GM18526 (cell line): ENCODE measurements around the gene ST6GAL1.

ENCODE experiments used
- POLR2A ChIP-seq: IDR thresholded peaks from 3 replicates; pipeline ENCODE4 v1.6.1; 2011; ENCODE audit not compliant: insufficient read length; ENCODE audit errors: extremely low read depth

The ST6GAL1 gene

GRCh38 chr3:186937017-186937875 lies 6.9 kb downstream of the ST6GAL1 start:
- no peak for TF ChIP-seq POLR2A

GRCh38 chr3:186938716-186939115 lies 8.4 kb downstream of the ST6GAL1 start:
- no peak for TF ChIP-seq POLR2A

- TF ChIP-seq POLR2A, result no peak
These were observed 9.2 kb downstream of the ST6GAL1 start for GRCh38 chr3:186939536-186939935.

DNA sequence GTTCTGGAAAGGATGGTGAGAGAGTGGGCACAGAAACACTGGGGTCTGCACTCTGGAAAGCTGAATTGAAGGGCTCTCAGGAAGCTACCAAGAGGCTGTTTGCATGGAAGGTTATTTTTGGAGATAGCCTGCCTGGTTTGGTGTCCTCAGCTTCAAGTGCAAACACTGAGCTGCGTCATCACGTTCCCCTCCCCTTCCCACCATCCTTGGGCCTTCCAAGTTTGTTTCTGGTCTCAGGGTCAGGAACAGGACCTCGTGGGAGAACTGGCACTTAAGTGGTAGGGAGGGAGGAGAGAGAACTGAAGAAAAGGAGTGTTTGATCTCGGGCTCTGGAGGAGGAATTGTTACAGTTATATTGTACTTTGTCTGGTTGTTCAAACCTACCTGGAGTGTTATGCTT lies 10.6 kb downstream of the ST6GAL1 start:
- no peak for TF ChIP-seq POLR2A

- no peak for TF ChIP-seq POLR2A
These were observed 11.8 kb downstream of the ST6GAL1 start for GRCh38 chr3:186942168-186942567.

DNA sequence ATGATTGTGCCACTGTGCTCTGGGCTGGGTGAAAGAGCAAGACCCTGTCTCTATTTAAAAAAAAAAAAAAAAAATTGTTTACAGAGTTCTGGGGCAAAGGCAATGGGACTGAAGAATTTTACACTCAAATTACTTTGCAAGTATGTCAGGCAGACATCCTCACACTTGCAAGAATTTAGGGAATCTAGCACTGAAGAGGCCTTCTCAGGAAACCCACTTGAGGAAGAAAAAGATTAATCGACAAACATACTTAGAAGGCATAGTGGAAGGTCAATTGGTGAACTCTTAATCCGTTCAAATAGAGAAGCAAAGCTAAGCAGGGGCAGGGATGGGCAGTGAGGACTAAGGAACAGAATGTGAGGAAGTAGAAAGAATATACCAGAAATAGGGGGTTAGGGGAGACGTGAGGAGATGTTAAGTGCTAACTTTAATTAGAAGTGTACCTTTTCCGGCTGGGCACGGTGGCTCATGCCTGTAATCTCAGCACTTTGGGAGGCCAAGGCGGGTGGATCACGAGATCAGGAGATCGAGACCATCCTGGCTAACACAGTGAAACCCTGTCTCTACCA lies 15.0 kb downstream of the ST6GAL1 start:
- TF ChIP-seq POLR2A, result no peak

- TF ChIP-seq POLR2A, result no peak
These were observed 16.5 kb downstream of the ST6GAL1 start for GRCh38 chr3:186946756-186947375.

DNA sequence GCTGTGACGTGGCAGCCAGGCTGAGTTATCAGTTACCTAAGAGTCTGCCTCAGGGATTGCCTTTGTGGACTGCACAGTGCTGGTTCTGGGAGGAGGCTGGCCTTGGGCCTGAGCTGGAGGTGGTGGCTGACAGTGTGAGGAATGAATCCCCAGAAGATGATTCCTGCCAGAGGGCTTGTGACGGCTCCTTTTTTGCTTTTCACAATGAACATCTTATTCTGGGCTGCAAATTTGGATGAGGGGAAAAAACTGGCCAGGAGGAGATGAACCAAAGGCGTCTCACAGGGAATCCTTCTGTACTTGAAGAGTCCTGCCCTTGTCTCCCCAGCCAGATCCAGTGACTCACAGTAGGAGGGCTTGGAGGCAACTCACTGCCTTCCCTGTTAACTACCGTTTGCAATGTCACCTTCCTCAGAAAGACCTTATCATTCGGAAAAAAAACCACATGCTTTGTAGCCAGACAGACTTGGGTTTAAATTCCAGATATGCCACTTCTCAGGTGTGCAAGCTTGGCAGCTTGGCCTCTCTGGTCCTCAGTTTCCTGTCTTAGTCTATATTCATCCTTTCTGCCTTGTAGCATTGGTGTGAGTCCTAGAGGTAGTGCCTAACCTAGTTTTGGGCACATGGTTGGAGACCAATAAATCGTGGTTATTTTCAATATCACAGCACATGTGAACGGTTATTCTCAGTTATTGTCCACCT lies 19.1 kb downstream of the ST6GAL1 start:
- no peak for TF ChIP-seq POLR2A

DNA sequence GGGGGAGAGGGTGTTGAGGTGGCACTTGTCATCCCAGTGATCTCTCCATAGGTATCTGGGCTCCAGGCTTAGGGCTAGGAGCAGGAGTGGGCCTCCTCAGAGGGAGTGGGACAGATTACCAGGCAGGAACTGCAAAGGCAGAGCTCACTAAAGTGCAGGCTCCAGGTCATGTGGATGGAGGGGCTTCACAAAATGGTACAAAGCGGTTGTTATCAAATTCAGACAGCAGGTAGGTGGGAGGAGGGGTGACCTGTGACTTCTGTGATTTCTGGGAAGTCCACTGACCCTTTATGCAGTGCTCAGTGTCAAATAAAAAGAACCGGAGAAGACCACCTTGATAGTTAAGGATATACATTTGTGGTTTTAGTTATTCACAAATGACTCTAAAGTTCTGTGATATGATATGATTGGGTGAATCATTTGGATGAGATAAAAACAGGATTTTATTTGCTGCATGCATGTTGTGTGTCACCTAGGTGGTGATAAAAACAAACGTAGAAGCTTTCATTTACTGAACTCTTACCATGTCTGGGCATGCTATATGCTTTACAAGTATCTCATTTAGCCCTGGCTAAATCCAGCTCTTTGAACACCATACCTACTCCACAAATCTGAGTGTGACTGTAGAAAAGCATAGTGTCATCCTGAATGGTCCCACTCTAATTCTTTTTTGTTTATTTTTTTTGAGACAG lies 20.2 kb downstream of the ST6GAL1 start:
- TF ChIP-seq POLR2A, result no peak

DNA sequence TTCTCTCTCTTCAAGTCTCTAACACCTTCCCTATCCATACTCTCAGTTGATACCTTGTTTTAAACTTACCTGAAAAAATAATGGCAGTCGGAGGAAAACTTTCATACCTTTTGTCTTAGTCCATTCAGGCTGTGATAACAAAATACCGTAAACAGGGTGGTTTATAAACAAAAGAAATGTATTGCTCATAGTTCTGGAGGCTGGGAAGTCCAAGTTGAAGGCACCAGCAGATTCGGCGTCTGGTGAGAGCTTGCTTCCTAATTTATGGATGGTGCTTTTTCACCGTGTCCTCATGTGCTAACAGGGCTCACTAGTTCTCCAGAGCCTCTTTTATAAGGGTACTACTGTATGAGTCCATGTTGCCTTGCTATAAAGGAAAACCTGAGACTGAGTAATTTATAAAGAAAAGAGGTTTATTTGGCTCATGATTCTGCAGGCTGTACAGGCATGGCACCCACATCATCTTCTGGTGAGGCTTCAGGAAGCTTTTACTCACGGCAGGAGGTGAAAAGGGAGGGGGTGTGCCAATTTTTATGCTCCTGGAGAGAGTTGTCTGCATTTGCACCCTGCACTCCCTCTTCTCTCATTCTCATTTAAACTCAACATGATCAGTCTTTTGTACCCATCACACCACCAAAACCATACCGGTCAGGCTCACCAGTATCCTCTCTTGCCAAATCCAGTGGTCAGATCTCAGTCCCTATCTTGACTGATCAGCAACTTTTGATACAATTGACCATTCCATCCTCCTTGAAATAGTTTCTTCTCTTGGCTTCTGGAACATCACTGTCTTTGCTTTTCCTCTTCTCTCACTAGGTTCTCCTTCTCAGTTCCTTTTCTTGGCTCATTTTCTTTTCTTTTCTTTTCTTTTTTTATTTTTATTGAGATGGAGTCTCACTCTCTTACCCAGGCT lies 21.6 kb downstream of the ST6GAL1 start:
- TF ChIP-seq POLR2A, result no peak

GRCh38 chr3:186953011-186953487 lies 22.7 kb downstream of the ST6GAL1 start:
- TF ChIP-seq POLR2A, result no peak

DNA sequence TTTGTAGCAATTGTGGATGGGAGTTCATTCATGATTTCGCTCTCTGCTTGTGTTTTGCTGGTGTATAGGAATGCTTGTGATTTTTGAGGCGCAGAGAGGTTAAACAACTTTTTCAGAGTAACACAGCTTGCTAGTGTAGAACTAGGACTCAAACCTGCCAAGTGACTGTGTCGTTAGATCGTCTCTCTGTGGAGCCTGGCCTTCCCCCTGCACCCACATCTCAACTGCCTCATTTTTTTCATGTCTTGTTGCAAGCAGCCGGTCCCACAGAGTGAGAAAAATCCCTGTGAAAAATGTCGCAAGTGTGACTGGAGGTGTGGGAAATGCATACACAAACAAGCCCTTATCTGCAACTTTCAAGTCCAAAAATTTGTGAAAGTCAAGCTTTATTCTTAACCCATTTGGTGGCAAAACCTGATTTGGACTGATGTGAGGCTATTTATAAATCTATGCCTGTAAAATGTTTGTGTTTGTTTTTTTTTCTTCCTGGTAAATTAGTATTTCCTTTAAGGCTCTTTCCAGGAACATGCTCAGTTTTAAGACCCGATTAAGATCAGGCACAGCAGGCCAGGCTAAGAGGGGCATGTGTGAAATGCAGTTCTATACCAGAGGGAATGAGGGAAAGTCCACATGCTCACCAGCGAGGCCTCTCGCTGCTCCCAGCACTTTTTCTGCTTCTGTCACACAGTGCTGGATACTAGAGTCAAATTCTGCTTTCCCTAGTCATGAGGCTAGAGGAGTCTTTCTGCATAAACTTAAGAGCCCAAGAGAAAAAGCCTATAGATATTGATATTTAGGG lies 25.8 kb downstream of the ST6GAL1 start:
- no peak for TF ChIP-seq POLR2A

DNA sequence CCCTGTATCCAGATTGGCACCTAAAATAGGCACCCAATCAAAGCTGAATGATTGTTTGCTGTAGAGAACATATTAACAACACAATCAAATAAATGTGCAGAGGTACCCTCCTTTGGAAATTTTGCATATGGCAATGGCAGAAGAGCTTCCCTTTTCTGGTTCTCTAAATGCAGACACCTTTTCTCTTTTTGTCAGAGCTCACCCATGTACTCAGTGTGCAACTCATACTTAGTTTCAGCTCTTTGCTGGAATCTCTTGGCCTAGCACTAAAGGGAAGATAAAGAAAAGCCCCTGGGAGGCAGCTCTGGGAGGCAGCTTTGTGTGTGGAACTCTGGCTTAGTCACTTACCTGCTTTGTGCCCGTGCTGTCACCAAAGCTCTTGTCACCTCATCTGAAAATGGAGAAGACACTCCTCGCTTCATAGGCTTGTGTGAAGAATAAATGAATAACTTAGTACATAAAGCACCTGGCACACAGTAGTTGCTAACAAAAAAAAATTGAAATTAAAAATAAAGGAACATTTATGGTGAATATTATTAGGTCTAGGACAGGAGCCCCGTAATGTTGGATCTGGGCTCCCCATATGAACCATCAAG lies 28.8 kb downstream of the ST6GAL1 start:
- no peak for TF ChIP-seq POLR2A
